C4-2B (cell line): ENCODE results near the gene PRKCH.

Experiments
- ZFX ChIP-seq: fragments of 450-650 bp; IDR thresholded peaks from 2 replicates; pipeline ENCODE4 v1.6.1; 2017
- TF ChIP-seq, protein P1 (sequence below): fragments of 450-650 bp; conservative IDR thresholded peaks from 2 replicates; pipeline ENCODE4 v1.5.1; 2017; ENCODE audit warnings: mild to moderate bottlenecking

DNA sequence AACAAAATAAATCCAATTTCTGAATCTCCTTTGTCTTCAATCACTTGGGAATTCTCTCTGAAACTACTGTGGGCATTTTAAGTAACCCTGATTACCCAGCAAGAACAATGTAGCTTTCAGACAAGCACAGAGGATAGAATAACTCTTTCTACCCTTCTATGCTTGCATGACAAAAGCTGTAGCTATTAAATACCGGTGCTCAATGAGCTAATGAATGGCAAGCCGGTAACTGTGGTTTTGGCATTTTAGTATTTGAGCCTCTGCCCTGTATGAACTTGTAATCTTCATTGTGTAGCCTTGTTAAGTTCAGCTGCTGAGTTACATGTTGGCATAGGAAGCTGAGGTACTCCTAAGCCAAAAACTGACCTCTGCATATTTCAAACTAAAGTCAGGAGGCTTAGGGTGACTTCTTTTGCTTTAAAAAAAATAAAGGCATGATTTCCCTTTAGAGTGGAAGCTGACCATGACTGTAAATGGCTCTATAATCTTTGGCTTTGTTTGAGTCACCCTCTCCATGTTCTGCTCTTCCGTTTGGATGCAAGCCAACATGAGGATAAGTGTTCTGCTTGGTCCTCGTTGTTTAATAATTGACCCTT is 202.9 kb downstream of the PRKCH start:
- TF ChIP-seq, protein P1, sequence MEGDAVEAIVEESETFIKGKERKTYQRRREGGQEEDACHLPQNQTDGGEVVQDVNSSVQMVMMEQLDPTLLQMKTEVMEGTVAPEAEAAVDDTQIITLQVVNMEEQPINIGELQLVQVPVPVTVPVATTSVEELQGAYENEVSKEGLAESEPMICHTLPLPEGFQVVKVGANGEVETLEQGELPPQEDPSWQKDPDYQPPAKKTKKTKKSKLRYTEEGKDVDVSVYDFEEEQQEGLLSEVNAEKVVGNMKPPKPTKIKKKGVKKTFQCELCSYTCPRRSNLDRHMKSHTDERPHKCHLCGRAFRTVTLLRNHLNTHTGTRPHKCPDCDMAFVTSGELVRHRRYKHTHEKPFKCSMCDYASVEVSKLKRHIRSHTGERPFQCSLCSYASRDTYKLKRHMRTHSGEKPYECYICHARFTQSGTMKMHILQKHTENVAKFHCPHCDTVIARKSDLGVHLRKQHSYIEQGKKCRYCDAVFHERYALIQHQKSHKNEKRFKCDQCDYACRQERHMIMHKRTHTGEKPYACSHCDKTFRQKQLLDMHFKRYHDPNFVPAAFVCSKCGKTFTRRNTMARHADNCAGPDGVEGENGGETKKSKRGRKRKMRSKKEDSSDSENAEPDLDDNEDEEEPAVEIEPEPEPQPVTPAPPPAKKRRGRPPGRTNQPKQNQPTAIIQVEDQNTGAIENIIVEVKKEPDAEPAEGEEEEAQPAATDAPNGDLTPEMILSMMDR = no peak
- no peak for TF ChIP-seq ZFX
